NCI-H128 (cell line): ENCODE data around the gene ZBTB32.
"Not testable (repeated sequence)": the region's sequence is repeated elsewhere in the genome, so short reads cannot be mapped to it uniquely, and the experiment has no call there.

Experiments used
- DNase-seq: peaks from one replicate; lab custom pipeline; 2025; ENCODE audit not compliant: unreplicated experiment; lab: John Stamatoyannopoulos, UW

ZBTB32 gene, protein sequence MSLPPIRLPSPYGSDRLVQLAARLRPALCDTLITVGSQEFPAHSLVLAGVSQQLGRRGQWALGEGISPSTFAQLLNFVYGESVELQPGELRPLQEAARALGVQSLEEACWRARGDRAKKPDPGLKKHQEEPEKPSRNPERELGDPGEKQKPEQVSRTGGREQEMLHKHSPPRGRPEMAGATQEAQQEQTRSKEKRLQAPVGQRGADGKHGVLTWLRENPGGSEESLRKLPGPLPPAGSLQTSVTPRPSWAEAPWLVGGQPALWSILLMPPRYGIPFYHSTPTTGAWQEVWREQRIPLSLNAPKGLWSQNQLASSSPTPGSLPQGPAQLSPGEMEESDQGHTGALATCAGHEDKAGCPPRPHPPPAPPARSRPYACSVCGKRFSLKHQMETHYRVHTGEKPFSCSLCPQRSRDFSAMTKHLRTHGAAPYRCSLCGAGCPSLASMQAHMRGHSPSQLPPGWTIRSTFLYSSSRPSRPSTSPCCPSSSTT

DNA sequence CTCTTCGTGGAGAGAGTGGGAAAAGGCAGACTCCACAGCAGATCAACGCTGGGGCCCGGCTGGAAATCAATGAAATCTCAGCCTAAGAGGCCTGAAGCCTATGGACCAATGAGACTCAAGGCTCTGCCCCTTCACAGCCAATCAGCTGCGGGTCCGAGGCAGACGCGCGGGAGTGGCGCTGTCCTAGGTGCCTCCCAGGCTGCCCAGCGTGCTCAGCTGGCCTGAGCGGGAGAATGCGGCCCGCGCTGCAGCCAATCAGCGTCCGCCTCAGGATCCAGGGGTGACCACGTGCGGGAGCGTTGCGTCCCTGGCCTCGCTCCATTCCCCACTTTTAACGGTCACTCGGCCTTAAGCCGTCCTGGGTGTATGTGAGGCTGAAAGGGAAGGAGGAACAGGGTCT is at the start of gene ZBTB32:
Gene ZBTB32 (plus strand): TSS at position 341 of the 400 bp plus-strand sequence. CDS start 10,069 bp downstream, outside the sequence.
- no peak for DNase-seq

DNA sequence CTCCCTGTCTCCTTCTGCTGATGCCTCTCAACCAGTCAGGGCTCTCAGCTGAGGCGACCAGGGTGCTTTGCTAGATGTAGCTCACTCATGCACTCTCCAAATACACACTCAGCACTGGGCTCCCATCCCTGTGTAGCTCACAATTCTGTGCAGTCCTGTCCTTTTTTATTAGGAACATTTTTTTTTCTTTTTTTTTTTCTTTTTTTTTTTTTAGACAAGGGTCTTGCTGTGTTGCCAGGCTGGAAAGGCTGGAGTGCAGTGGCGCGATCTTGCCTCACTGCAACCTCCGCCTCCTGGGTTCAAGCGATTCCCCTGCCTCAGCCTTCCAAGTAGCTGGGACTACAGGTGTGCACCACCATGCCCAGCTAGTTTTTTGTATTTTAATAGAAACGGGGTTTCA is 49.5 kb upstream of the ZBTB32 start:
- DNase-seq, result not testable (repeated sequence)

DNA sequence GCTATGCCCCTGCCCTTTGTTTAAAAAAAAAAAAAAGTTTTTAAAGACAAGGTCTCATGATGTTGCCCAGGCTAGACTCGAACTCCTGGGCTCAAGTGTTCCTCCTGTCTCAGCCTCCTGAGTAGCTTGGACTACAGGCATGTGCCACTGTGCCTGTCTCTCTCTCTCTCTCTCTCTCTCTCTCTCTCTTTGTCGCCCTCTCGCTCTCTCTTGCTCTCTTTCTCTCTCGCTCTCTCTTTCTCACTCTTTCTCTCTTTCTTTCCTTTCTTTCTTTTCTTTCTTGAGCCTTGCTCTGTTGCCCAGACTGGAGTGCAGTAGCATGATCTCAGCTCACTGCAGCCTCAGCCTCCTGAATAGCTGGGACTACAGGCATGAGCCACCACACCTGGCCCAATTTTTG is 48.8 kb upstream of the ZBTB32 start:
- DNase-seq, result no peak

DNA sequence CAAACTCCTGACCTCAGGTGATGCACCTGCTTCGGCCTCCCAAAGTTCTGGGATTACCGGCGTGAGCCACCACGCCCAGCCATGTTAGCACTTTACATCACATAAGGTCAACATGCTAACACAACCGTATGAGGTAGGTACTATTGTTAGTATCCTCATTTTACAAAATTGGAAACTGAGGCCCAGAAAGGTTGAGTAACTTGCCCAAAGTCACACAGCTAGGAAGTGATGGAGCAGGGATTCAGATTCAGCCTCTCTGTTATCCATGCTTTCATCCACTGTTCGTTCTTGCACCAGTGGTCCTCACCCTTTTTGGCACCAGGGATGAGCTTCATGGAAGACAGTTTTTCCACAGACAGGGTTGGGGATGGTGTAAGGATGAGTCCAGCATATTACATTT is 47.7 kb upstream of the ZBTB32 start:
- no peak for DNase-seq

DNA sequence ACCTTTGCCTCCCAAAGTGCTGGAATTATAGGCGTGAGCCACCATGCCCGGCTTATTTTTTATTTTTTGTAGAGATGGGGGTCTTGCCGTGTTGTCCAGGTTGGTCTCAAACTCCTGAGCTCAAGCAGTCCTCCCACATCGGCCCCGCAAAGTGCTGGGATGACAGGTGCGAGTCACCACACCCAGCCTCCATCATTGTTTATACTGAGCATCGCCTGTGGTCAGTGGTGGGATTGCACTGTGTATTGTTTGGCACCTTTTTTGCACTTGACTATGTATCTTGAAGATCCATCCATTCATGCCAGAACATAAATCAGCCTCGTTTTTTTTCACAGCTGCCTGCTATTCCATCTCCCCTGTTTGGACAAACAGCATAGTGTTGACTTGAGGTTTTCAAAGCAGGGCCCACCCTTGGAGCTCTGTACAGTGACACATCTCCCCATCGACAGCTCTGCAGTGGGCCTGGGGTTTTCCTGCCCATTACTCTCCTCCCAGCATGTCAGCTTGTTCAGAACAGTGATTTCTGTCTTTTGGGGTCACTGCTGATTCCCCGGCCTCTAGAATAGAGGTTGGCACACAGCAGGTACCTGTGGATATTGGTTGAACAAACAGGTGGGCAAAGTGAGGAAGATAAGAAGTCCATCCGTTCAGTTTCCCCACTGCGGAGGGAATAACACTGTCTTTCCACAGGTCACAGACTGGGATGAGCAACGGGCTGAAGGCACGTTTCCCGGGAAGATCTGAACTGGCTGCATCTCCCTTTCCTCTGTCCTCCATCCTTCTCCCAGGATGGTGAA is 46.3 kb upstream of the ZBTB32 start:
- no peak for DNase-seq

DNA sequence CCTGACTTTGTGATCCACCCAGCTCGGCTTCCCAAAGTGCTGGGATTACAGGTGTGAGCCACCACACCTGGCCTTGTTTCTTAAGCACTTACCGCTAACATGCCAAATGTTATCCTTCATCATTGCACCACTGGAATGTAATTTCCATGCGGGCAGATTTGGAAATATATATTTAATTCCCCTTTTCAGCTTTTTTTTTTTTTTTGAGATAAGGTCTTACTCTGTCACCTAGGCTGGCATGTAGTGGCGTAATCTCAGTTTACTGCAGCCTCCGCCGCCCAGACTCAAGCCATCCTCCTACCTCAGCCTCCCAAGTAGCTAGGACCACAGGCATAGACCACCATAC is 42.4 kb upstream of the ZBTB32 start:
- DNase-seq, result no peak

DNA sequence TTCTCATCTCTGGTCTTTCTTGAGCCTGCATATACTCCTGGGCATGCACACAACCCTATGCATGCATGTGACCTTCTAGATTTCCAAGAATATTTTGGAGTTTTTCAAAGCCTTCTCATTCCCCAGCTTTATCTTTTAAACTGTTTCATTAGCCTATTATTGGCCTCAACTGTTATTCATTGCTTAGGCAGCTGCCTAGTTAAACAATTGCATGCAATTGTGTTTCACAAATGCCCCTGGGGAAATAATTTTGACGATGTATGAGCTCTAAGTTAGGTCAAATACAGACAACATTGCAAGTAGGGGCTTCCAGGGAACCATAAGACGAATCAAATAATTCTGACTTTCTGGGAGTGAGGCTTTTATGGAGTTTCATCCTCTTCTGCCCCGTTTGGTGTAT is 40.4 kb upstream of the ZBTB32 start:
- DNase-seq, result no peak

DNA sequence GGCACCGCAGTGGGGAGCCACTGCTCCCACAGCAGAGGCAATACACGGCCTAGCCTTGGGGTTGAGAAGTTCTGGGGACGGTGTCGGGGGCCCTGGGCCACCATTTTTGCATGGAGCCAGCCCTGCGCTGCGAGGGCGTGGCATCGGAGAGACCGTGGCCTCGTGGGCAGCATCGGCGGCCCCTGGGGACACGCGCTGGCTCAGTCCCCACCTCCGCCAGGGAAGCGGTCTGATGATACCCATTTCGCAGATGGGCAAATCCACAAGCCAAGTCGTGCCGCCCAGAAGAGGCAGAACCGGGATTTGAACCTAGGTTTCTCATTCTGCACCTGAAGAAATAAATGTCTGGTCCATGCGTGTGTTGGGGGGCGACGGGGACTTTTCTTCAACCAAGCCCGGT is 39.2 kb upstream of the ZBTB32 start:
- DNase-seq, result no peak

DNA sequence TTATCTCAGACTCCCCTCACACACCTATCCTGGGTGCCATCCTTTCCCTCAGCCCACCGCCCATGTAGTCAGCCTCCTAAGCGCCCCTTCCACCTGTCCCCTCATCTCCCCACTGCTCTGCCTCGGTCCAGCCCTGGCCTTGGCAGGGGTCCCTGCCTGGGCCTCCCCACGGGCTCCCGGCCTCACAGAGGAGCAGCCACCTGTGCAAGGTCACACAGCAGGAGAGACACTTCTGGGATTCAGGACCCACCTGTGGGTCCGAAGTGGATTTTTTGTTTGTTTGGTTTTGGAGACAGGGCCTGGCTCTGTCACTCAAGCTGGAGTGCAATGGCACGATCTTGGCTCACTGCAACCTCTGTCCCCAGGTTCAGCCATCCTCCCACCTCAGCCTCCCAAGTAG is 38.8 kb upstream of the ZBTB32 start:
- no peak for DNase-seq

DNA sequence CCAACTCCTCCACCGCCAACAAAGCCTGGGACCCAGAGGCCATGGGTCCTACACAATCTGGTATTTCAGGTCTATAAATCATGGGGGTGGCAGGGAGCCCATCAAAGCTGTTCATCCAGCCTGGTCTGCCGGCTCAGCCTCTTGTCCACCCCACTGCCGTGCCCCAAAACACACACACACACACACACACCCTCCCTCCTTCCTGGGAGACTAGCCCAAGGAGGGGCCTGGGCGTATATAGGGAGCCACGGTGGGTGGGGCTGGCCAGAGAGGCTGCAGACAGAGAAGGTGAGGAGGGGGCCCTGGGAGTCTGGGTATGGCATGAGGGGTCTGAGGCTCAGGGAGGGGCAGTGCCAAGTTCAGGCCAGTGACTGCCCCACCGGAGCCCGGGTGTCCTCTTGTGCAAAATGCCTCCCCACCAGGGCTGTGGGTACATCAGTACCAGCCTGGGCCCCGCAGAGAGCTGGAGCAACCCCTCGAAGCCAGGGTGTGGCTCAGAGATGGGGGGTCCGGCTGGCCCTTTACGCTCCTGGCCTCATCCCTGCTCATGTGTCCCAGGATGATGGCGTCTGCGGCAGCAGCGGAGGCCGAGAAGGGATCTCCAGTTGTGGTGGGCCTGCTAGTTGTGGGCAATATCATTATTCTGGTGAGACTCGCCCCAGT is 38.0 kb upstream of the ZBTB32 start, which contains the start of gene UPK1A:
Gene UPK1A (plus strand): TSS at position 267 of the 663 bp plus-strand sequence. CDS start 296 bp downstream, at position 563.
- DNase-seq, result no peak

DNA sequence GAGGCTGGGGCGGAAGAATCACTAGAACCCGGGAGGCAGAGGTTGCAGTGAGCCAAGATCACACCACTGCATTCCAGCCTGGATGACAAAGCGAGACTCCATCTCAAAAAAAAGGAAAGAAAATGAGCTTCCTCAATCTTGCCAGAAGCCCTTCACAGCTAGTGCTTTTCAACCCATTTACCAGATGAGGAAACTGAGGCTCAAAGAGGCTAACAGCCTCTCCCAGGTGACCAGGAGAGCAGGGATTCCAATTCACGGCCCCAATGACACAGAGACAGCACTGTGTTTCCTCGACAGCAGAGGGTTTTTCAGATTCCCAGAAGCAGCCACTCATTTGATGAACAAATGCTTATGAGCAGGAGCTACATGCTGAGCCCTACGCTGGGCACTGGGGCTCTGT is 34.8 kb upstream of the ZBTB32 start:
- no peak for DNase-seq

DNA sequence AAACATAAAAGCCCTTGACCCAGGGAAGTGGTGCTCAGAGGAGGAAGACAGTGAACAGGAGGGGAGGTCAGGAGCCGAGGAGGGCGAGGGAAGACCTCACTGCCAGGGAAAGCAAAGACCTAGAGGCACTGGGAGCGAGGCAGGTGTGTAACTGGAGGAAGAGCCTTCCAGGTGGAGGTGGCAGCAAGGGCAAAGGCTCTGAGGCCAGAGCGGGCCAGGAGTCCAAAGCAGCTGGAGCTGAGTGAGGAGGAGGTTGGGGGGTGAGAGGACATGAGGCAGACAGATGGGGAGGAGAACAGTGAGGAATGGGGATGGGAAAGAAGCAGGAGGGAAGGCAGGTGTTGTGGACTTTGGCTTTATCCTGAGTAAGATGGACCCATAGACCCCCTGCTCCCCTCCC is 34.4 kb upstream of the ZBTB32 start:
- no peak for DNase-seq

DNA sequence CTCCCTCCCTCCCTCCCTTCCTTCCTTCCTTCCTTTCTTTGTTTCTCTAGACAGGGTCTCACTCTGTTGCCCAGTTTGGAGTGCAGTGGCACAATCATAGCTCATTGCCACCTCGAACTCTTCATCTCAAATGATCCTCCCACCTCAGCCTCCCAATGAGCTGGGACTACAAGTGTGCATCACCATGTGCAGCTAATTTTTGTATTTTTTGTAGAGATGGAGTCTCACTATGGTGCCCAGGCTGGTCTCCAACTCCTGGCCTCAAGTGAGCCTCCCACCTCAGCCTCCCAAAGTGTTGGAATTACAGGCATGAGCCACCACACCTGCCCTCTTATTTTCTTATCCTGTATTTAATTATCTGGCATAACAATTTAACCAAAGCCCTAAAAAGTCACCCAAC is 33.7 kb upstream of the ZBTB32 start:
- DNase-seq, result no peak

DNA sequence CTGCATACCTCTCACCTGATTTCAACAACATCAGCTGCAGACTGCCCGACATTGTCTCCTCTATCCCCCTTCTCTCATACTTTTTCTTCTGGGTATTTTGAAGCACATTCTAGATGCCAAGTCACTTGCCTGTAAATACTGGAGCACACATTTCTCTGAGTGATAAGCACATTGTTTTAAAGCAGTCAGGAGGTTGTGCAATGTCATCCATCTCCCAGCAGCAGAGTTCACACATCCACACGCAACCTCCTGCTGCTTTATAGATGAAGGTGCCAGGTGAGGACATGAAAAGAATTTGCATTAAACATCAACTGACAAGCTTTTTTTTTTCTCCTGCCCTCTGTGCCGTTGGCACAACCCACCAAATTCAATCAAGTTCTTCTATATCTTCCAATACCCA is 32.5 kb upstream of the ZBTB32 start:
- DNase-seq, result no peak

DNA sequence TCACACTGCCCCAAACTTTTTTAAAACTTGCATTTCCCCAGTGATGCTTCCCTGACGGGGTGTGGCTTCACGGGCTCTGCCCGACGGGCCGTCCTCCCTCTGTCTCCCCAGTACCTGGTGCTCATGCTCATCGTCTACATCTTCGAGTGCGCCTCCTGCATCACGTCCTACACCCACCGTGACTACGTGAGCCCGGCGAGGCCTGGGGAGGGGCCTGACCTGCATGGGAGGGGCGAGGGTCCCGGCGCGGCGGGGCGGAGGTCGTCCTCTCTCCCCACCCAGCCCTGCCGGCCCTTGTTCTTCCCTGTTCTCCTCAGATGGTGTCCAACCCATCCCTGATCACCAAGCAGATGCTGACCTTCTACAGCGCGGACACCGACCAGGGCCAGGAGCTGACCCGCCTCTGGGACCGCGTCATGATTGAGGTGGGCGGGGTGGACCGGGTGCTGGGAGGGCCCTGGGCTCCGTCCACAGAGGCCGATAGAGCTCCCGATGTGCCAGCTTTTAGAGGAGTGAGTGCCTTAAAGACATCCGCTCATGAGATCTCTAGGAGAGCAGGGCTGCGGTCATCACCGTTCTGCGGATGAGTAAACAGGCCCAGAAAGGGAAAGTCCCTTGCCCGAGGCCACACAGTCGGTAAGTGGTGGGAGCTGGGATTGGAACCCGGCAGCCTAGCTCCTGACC is 31.1 kb upstream of the ZBTB32 start:
- DNase-seq, result no peak

DNA sequence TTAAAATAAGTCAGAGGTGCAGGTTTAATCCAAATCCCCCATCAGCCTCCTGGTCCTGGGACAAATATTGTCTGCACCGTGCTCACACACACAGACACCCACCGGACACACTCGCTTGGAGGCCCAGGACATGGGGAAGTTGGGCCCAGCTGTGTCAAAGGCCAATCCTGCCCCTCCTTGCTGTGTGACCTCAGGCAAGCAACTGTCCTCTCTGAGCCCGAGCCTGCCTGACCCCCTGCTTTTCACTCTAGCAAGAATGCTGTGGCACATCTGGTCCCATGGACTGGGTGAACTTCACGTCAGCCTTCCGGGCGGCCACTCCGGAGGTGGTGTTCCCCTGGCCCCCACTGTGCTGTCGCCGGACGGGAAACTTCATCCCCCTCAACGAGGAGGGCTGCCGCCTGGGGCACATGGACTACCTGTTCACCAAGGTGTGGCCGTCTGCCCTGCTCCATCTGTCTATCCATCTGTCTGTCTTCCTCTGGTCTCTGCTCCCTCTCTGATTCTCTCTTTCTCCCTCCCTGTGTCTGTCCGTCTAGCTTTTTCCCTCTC is 28.7 kb upstream of the ZBTB32 start:
- no peak for DNase-seq

DNA sequence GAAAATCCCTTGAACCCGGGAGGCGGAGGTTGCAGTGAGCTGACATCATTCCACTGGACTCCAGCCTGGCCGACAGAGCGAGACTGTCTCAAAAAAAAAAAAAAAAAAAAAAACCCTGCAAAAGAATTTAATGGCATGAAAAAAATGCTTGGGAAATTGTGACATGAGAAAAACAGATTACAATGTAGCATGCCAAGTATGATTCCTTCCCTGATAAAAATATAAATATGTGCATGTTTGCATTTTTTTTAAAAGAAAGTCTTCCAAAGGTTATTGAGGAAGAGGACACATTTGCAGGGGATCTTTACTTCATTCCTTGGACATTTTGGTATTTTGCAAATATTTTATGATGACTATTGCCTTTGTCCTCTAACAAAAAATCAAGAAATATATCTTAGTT is 14.5 kb upstream of the ZBTB32 start:
- no peak for DNase-seq

DNA sequence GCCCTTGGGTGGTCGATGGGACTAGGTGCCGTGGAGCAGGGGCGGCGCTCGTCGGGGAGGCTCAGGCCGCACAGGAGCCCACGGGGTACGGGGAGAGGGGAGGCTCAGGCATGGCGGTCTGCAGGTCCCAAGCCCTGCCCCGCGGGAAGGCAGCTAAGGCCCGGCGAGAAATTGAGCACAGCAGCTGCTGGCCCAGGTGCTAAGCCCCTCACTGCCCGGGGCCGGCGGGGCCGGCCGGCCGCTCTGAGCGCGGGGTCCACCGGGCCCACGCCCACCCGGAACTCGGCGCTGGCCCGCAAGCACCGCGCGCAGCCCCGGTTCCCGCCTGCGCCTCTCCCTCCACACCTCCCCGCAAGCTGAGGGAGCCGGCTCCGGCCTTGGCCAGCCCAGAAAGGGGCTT is 13.3 kb upstream of the ZBTB32 start:
- not testable (repeated sequence) for DNase-seq

DNA sequence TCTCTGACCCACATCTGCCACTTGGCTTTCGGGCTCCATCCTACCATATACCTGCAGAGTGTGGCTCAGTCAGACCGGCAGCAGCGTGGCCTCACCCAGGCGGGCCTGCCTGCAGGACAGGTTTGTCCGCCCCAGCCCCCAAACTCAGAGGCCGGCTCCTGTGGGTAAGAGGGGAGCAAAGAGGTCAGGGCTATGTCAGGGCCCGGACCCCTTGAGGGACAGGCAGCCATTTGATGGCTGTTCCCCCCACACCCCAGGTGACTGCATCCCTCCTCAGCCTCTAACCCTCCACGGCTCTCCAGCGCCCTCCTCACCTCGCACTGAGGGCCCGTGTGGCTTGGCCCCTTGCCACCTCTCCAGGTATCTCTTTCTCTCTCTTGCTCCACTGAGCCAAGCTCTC is 12.3 kb upstream of the ZBTB32 start:
- no peak for DNase-seq

DNA sequence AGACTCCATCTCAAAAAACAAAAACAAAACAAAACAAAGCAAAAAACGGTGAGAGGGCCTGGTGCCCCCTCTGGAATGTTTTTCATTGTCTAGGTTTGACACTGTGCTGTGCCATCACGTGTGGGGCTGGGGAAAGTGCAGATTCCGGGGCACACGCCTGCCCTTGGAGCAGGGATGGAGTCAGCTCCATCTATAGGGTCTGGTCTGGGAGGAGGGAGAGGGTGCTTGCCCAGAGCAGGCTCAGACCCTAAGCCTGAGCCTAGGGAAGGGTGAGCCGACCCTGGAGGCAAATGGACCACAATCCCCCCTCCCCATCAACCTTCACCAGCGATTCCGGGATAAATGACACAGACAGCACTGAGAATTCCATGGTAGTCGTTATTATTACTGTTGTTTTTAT is 10.9 kb upstream of the ZBTB32 start:
- no peak for DNase-seq
